H9 (cell line): ENCODE measurements around the gene ITPR3. TPM values are rescaled to one million over a fixed set of nuclear protein-coding genes. Genes with fewer than 3 reads are reported as not detected.

Experiments
- DNase-seq: peaks from one replicate; pipeline ENCODE4 v3.0.0-alpha.2; 2017
- H2AFZ ChIP-seq: one replicate; pipeline ENCODE4 v1.6.1; 2013; ENCODE audit warnings: mild to moderate bottlenecking, low read length, control low read depth, moderate library complexity
- H2AK5ac ChIP-seq: 2 replicates; pipeline ENCODE4 v1.6.1; 2013; ENCODE audit warnings: low read length, control low read depth, mixed read lengths; ENCODE audit not compliant: insufficient read length
- H2BK120ac ChIP-seq: one replicate; pipeline ENCODE4 v1.6.1; 2013; ENCODE audit warnings: low read depth, mild to moderate bottlenecking, low read length, control low read depth, inconsistent platforms; ENCODE audit not compliant: poor library complexity, severe bottlenecking
- H2BK12ac ChIP-seq: 2 replicates; pipeline ENCODE4 v1.6.1; 2013; ENCODE audit warnings: low read length, control low read depth, mixed read lengths, low read depth; ENCODE audit not compliant: insufficient read length
- H2BK15ac ChIP-seq: 2 replicates; pipeline ENCODE4 v1.6.1; 2013; ENCODE audit warnings: low read depth, low read length, control low read depth
- H2BK20ac ChIP-seq: one replicate; pipeline ENCODE4 v1.6.1; 2013; ENCODE audit warnings: low read depth, mild to moderate bottlenecking, low read length, control low read depth, inconsistent platforms; ENCODE audit not compliant: poor library complexity, severe bottlenecking
- H2BK5ac ChIP-seq: 2 replicates; pipeline ENCODE4 v1.6.1; 2013; ENCODE audit warnings: low read length, control low read depth, mixed read lengths; ENCODE audit not compliant: insufficient read length
- H3K14ac ChIP-seq: 2 replicates; pipeline ENCODE4 v1.6.1; 2013; ENCODE audit warnings: low read length, control low read depth; ENCODE audit not compliant: insufficient read depth
- H3K18ac ChIP-seq: 2 replicates; pipeline ENCODE4 v1.6.1; 2013; ENCODE audit warnings: low read depth, mild to moderate bottlenecking, mixed read lengths, low read length, control low read depth; ENCODE audit not compliant: insufficient read length
- H3K23ac ChIP-seq: 2 replicates; pipeline ENCODE4 v1.6.1; 2013; ENCODE audit warnings: low read length, control low read depth, mixed read lengths, low read depth; ENCODE audit not compliant: insufficient read length
- H3K23me2 ChIP-seq: 2 replicates; pipeline ENCODE4 v1.6.1; 2013; ENCODE audit warnings: low read depth, mild to moderate bottlenecking, mixed read lengths, low read length, control low read depth; ENCODE audit not compliant: insufficient read length, poor library complexity, severe bottlenecking
- H3K27ac ChIP-seq: 2 replicates; pipeline ENCODE4 v1.5.1; 2013; ENCODE audit warnings: low read length, control low read depth, mixed read lengths, low read depth; ENCODE audit not compliant: insufficient read length
- H3K27me3 ChIP-seq: 2 replicates; pipeline ENCODE4 v1.6.1; 2013; ENCODE audit warnings: low read length, control low read depth, inconsistent platforms; ENCODE audit not compliant: insufficient read depth
- H3K4ac ChIP-seq: 2 replicates; pipeline ENCODE4 v1.6.1; 2013; ENCODE audit warnings: low read depth, mild to moderate bottlenecking, control low read depth, inconsistent platforms, low read length, moderate library complexity
- H3K4me1 ChIP-seq: 2 replicates; pipeline ENCODE4 v1.6.1; 2013; ENCODE audit warnings: low read length, control low read depth, inconsistent platforms; ENCODE audit not compliant: insufficient read depth
- H3K4me2 ChIP-seq: 2 replicates; pipeline ENCODE4 v1.6.1; 2013; ENCODE audit warnings: low read length, control low read depth, mixed read lengths; ENCODE audit not compliant: insufficient read length, insufficient read depth
- H3K56ac ChIP-seq: 2 replicates; pipeline ENCODE4 v1.6.1; 2013; ENCODE audit warnings: low read depth, mild to moderate bottlenecking, mixed read lengths, low read length, control low read depth; ENCODE audit not compliant: insufficient read length
- H3K79me1 ChIP-seq: 2 replicates; pipeline ENCODE4 v1.6.1; 2013; ENCODE audit warnings: low read depth, mild to moderate bottlenecking, moderate library complexity, low read length, control low read depth, inconsistent platforms; ENCODE audit not compliant: insufficient read depth, poor library complexity, severe bottlenecking
- H3K79me2 ChIP-seq: 2 replicates; pipeline ENCODE4 v1.6.1; 2013; ENCODE audit warnings: low read length, control low read depth, inconsistent platforms; ENCODE audit not compliant: insufficient read depth
- H3K9ac ChIP-seq: 2 replicates; pipeline ENCODE4 v1.6.1; 2013; ENCODE audit warnings: low read length, control low read depth, mixed read lengths; ENCODE audit not compliant: insufficient read length; ENCODE audit errors: extremely low read depth
- H3K9me3 ChIP-seq: one replicate; pipeline ENCODE4 v1.6.1; 2013; ENCODE audit warnings: low read depth, low read length, inconsistent platforms; ENCODE audit not compliant: control insufficient read depth
- H3T11ph ChIP-seq: one replicate; pipeline ENCODE4 v1.6.1; 2013; ENCODE audit warnings: mild to moderate bottlenecking, low read length, control low read depth, inconsistent platforms
- H4K20me1 ChIP-seq: one replicate; pipeline ENCODE4 v1.6.1; 2013; ENCODE audit not compliant: control insufficient read depth, insufficient read length, insufficient read depth
- H4K5ac ChIP-seq: 2 replicates; pipeline ENCODE4 v1.6.1; 2013; ENCODE audit warnings: low read depth, mild to moderate bottlenecking, mixed read lengths, low read length, control low read depth; ENCODE audit not compliant: insufficient read length
- H4K8ac ChIP-seq: replicated peaks from 2 replicates; pipeline ENCODE4 v1.6.1; 2013; ENCODE audit warnings: low read length, control low read depth, mixed read lengths, low read depth; ENCODE audit not compliant: insufficient read length
- H4K91ac ChIP-seq: 2 replicates; pipeline ENCODE4 v1.6.1; 2013; ENCODE audit warnings: low read depth, mild to moderate bottlenecking, moderate library complexity, mixed read lengths, low read length, control low read depth; ENCODE audit not compliant: insufficient read length
- H3K27ac Mint-ChIP-seq, 3 experiments: 2 replicates in 2 of 3; 3 replicates in 1 of 3; pipeline ENCODE4 v1.8.0; 2020 to 2021; ENCODE audit warnings: mixed read lengths in 3 of 3, mild to moderate bottlenecking in 1 of 3, moderate library complexity in 1 of 3
- H3K27me3 Mint-ChIP-seq: 2 replicates; pipeline ENCODE4 v1.8.0; 2021; ENCODE audit warnings: low read depth, mild to moderate bottlenecking, moderate library complexity, mixed read lengths
- H3K36me3 Mint-ChIP-seq, 3 experiments: 2 replicates in 2 of 3; 3 replicates in 1 of 3; pipeline ENCODE4 v1.8.0; 2020 to 2021; ENCODE audit warnings: low read depth in 3 of 3, mixed read lengths in 3 of 3; ENCODE audit not compliant: insufficient read depth in 1 of 3
- H3K4me1 Mint-ChIP-seq, 2 experiments: 2 replicates each; pipeline ENCODE4 v1.8.0; 2020; ENCODE audit warnings: mixed read lengths in 2 of 2
- H3K4me3 Mint-ChIP-seq, 2 experiments: 2 replicates in 1 of 2; 3 replicates in 1 of 2; pipeline ENCODE4 v1.8.0; 2020 to 2021; ENCODE audit warnings: mild to moderate bottlenecking in 2 of 2, mixed read lengths in 2 of 2, moderate library complexity in 1 of 2
- H3K9me3 Mint-ChIP-seq, 2 experiments: 2 replicates in 1 of 2; 3 replicates in 1 of 2; pipeline ENCODE4 v1.8.0; 2020; ENCODE audit warnings: mild to moderate bottlenecking in 2 of 2, mixed read lengths in 2 of 2, moderate library complexity in 1 of 2
- WGBS: extraction: QIAGEN DNeasy Blood & Tissue Kit; methylation state at CpG from one replicate; pipeline ENCODE4 v1.1.7; 2013; ENCODE audit warnings: missing lambda C conversion rate, low lambda C conversion rate, mixed read lengths; ENCODE audit not compliant: insufficient read length; ENCODE audit errors: extremely low coverage; 5-methylcytosine and 5-hydroxymethylcytosine counted together
- total RNA-seq: library from RNA; stranded (reverse); gene quantifications from 2 replicates; pipeline ENCODE4 v1.2.1, GENCODE V29; 2021
- TF ChIP-seq, protein P1 (sequence below): fragments of 200-600 bp; sonication (generic); conservative IDR thresholded peaks from 3 replicates; pipeline ENCODE4 v1.8.0; 2021; ENCODE audit warnings: antibody characterized with exemption, mild to moderate bottlenecking

Gene ITPR3
- total RNA-seq, 1 experiment from 2014 or later, result 40.3 TPM

DNA sequence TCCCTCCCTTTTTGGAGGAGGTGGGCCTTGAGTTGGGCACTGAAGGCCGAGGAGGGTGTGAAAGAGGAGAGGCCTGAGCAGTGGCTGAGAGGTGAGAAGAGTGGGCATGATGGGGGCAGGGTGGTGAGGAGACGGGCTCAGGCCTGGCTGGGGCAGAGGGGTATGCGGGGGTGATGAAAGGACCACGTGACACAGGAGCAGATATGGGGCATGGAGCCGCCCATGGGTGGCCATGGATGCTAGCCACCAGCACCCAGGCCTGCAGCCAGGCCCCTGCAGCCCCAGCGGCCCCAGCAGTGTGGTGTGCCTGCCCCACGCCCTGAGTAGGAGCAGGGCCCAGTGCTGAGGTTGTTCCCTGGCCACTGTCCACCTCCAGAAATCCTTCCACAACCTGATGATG, 63.9 kb downstream of the ITPR3 start:
- H3K36me3 Mint-ChIP-seq, result peaks cover 29 to 85% (median 84%) of the 10 kb centered on the region in 3 experiments; a peak in 6 of 7 replicates
- Histone ChIP-seq H4K8ac (no peak overlapping the region), H3K56ac (no peak overlapping the region), H3K23ac (no peak overlapping the region), H2BK5ac (no peak overlapping the region), H3K4ac (no peak overlapping the region), H3K79me1 (no peaks in the 10 kb centered on the region), H3K4me1 (no peaks in the 10 kb centered on the region), H4K91ac (no peak overlapping the region), H3K23me2 (no peaks in the 10 kb centered on the region), H3K9me3 (no peaks in the 10 kb centered on the region), H2BK15ac (no peak overlapping the region), H3K9ac (no peak overlapping the region), H2BK20ac (no peak overlapping the region), H4K5ac (no peak overlapping the region), H2AK5ac (no peak overlapping the region), H3K27me3 (no peaks in the 10 kb centered on the region), H3K18ac (no peak overlapping the region), H3K27ac (no peak overlapping the region), H2AFZ (no peak overlapping the region), H3K79me2 (no peaks in the 10 kb centered on the region), H3K4me2 (no peak overlapping the region), H4K20me1 (no peaks in the 10 kb centered on the region), H2BK12ac (no peak overlapping the region), H2BK120ac (no peak overlapping the region), H3T11ph (no peak overlapping the region), H3K14ac (no peak overlapping the region)
- no peaks in the 10 kb centered on the region for H3K4me1 Mint-ChIP-seq
- no peaks in the 10 kb centered on the region for H3K9me3 Mint-ChIP-seq
- TF ChIP-seq, protein P1, sequence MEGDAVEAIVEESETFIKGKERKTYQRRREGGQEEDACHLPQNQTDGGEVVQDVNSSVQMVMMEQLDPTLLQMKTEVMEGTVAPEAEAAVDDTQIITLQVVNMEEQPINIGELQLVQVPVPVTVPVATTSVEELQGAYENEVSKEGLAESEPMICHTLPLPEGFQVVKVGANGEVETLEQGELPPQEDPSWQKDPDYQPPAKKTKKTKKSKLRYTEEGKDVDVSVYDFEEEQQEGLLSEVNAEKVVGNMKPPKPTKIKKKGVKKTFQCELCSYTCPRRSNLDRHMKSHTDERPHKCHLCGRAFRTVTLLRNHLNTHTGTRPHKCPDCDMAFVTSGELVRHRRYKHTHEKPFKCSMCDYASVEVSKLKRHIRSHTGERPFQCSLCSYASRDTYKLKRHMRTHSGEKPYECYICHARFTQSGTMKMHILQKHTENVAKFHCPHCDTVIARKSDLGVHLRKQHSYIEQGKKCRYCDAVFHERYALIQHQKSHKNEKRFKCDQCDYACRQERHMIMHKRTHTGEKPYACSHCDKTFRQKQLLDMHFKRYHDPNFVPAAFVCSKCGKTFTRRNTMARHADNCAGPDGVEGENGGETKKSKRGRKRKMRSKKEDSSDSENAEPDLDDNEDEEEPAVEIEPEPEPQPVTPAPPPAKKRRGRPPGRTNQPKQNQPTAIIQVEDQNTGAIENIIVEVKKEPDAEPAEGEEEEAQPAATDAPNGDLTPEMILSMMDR, result no peak
- no CpG with 5 or more reads among the region's 7 CpGs for WGBS
- no peak for DNase-seq
- H3K27me3 Mint-ChIP-seq, result no peaks in the 10 kb centered on the region
- H3K4me3 Mint-ChIP-seq, result no peak overlapping the region; a peak in 1 of 5 replicates
- H3K27ac Mint-ChIP-seq, result peak overlapping the region in 1 of 3 experiments; percentile 53; a peak in 2 of 7 replicates
